ENCODE results near the gene GPR158. TPM values are rescaled to one million over a fixed set of nuclear protein-coding genes. Genes with fewer than 3 reads are reported as not detected.
"Not testable (repeated sequence)": the region's sequence is repeated elsewhere in the genome, so short reads cannot be mapped to it uniquely, and the experiment has no call there.

The GPR158 gene
- total RNA-seq, 2 donors from 2014 or later, result not detected

DNA sequence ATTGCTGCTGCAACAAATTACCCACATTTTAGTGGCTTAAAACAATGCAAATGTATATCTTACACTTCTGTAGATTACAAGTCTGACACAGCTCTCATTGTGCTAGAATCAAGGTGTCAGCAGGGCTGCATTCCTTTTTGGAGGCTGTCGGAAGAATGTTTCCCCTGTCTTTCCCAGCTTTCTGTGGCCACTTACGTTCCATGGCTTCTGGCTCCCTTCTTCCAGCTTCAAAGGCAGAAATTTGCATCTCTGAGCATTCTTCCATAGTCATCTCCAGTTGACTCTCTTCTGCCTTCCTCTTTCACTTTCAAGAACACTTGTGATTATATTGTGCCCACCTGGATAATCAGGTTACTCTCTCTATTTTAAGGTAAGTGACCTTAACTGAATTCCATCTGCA, 125.3 kb downstream of the GPR158 start:
- Mint-ChIP-seq H3K4me3 (no peak overlapping the region), H3K9me3 (peaks cover 4% of the 10 kb centered on the region), H3K4me1 (no peaks in the 10 kb centered on the region), H3K27me3 (no peaks in the 10 kb centered on the region), H3K27ac (no peak overlapping the region), H3K36me3 (ENCODE audit: low read depth) (no peaks in the 10 kb centered on the region)
- ATAC-seq (replicated peaks), result no peak

DNA sequence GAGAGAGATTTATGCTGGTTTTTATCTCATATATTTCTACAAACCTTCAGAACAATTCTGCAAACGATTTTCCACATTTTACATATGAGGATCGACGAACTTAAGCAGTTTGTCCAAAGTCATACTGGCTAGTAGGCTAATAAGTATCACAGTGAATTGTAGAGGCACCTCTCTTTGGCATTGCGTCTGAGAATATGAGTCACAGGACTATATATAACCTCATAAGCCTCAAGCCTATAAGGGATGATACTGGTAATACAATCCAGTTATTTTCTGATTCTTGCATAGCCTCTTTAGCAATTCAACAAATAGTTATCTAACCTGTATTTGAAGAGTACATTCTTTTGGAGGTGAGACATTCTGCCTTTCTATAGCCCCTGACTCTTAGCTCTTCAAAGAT, 129.8 kb downstream of the GPR158 start:
- no peak overlapping the region for H3K4me3 Mint-ChIP-seq
- H3K9me3 Mint-ChIP-seq, result peaks cover 15% of the 10 kb centered on the region
- H3K27me3 Mint-ChIP-seq, result no peaks in the 10 kb centered on the region
- H3K27ac Mint-ChIP-seq, result no peak overlapping the region
- H3K4me1 Mint-ChIP-seq, result no peaks in the 10 kb centered on the region
- ATAC-seq (replicated peaks), result no peak
- H3K36me3 Mint-ChIP-seq (ENCODE audit: low read depth), result no peaks in the 10 kb centered on the region

DNA sequence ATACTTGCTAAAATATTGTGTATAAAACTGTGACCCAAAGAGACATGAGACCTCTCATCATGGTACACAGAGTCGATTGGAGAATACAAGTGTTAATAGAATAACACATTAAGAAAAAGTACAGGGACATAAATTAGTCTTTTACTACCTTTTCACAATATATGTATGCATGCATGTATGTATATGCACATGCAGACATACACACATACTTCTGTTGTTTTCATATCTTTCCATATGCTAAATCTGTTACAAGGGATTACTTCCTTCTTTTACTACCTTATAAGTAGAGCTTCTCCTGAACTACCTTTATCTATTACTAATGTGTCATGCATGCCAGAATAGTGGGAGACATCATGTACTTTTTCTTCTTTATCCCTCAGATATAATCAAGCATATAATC, 131.6 kb downstream of the GPR158 start:
- H3K4me3 Mint-ChIP-seq, result no peak overlapping the region
- no peak for ATAC-seq (replicated peaks)
- H3K27me3 Mint-ChIP-seq, result no peaks in the 10 kb centered on the region
- no peaks in the 10 kb centered on the region for H3K4me1 Mint-ChIP-seq
- no peaks in the 10 kb centered on the region for H3K36me3 Mint-ChIP-seq (ENCODE audit: low read depth)
- H3K9me3 Mint-ChIP-seq, result peaks cover 18% of the 10 kb centered on the region
- H3K27ac Mint-ChIP-seq, result no peak overlapping the region

DNA sequence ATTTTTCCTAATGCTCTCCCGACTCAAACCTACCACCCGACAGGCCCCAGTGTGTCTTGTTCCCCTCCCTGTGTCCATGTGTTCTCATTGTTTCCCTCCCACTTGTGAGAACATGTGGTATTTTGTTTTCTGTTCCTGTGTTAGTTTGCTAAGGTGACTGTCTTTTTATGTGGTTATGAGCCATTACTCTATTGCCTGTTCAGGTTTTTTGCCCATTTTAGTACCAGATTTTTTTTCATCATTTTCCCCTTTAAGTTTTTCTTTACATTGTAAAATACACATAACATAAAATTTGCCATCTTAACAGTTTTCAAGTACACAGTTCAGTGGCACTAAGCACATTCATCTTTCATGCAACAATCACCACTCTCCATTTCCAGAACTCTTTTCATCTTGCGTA, 133.5 kb downstream of the GPR158 start:
- no peaks in the 10 kb centered on the region for H3K27me3 Mint-ChIP-seq

DNA sequence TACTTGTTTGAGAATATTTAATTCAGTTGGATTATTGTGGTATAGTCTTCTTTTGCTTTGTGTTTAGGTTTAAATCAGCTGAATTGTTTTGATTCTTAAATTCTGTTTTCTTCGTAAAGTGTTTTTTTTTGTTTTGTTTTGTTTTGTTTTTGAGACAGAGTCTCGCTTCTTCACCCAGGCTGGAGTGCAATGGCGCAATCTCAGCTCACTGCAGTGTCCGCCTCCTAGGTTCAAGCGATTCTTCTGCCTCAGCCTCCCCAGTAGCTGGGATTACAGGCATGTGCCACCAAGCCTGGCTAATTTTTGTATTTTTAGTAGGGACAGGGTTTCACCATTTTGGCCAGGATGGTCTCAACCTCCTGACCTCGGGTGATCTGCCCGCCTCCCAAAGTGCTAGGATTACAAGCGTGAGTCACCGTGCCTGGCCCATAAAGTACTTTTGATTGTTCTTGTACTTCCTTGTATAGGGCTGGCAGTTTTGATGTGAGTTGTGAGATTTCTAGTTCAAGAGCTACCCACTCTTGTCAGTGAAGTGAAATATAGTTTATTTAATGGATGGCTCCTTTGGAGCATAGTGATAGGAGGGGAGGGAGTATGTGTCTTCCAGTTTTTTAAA, 142.9 kb downstream of the GPR158 start:
- not testable (repeated sequence) for H3K27ac Mint-ChIP-seq; H3K4me1 Mint-ChIP-seq; H3K9me3 Mint-ChIP-seq; ATAC-seq (replicated peaks); H3K36me3 Mint-ChIP-seq (ENCODE audit: low read depth); H3K4me3 Mint-ChIP-seq; H3K27me3 Mint-ChIP-seq

More for the DNA sequence above, 133.5 kb downstream of the GPR158 start:
- no peak for ATAC-seq (replicated peaks)
- H3K4me1 Mint-ChIP-seq, result no peaks in the 10 kb centered on the region
- no peak overlapping the region for H3K4me3 Mint-ChIP-seq
- H3K9me3 Mint-ChIP-seq, result peaks cover 18% of the 10 kb centered on the region
- H3K36me3 Mint-ChIP-seq (ENCODE audit: low read depth), result no peaks in the 10 kb centered on the region
- H3K27ac Mint-ChIP-seq, result no peak overlapping the region

DNA sequence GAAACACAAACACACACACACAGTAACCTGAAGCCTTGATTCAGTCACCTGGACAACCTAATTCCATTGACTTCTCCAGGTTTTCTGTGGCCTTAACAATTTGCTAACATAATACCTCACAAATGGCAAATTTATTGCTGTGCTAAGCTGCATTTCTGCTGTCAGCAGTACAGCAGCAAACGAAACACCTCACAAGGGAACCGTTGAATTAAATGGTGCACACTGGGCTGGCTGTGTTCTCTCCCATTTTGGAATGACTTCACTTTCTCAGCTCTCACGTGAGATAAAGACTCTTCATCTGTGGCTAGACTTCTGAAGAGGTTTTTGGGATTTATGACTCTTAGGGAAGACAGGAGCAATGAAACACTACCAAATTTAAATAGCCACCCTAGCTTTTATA, 152.5 kb downstream of the GPR158 start:
- ATAC-seq (replicated peaks), result no peak
- H3K4me3 Mint-ChIP-seq, result no peak overlapping the region
- no peaks in the 10 kb centered on the region for H3K9me3 Mint-ChIP-seq
- H3K27me3 Mint-ChIP-seq, result no peaks in the 10 kb centered on the region
- H3K27ac Mint-ChIP-seq, result no peak overlapping the region
- no peaks in the 10 kb centered on the region for H3K36me3 Mint-ChIP-seq (ENCODE audit: low read depth)
- H3K4me1 Mint-ChIP-seq, result no peaks in the 10 kb centered on the region

DNA sequence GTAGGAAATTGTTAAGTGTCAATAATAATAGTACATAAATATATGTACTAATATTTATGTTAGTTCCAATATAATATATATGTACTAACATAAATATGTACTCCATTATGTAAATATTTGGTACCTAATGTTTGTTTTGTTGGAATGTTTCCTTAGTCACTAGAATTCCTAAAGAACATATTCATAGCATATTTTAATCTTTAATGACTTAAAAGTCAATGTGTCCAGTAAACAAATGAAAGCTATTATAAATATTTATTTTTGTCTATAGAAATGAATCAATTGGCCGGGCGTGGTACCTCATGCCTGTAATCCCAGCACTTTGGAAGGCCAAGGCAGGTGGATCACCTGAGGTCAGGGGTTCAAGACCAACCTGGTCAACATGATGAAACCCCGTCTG, 153.6 kb downstream of the GPR158 start:
- no peak for ATAC-seq (replicated peaks)
- Mint-ChIP-seq H3K4me3 (no peak overlapping the region), H3K4me1 (no peaks in the 10 kb centered on the region), H3K36me3 (ENCODE audit: low read depth) (no peaks in the 10 kb centered on the region), H3K9me3 (no peaks in the 10 kb centered on the region), H3K27ac (no peak overlapping the region), H3K27me3 (no peaks in the 10 kb centered on the region)

DNA sequence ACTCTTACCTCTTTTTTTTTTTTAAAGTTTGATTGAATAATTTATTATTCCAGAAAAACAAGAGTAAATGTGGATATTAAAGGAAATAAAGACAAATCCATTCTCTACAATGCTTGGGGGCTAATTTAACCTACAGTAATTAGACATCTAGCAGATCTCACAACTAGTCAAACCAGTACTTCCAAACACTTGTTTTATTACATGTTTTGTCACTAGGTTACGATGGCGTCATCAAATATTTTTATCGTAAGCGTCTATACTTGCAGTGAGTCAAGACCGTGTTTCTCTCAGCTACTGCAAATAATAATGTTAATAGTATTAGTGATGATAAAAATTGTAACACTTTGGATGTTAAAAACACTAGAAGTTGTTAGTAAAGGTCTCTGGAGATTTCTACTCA, 154.8 kb downstream of the GPR158 start:
- H3K27ac Mint-ChIP-seq; H3K9me3 Mint-ChIP-seq; H3K4me3 Mint-ChIP-seq; H3K4me1 Mint-ChIP-seq; H3K27me3 Mint-ChIP-seq; ATAC-seq (replicated peaks); H3K36me3 Mint-ChIP-seq (ENCODE audit: low read depth): not testable (repeated sequence)

DNA sequence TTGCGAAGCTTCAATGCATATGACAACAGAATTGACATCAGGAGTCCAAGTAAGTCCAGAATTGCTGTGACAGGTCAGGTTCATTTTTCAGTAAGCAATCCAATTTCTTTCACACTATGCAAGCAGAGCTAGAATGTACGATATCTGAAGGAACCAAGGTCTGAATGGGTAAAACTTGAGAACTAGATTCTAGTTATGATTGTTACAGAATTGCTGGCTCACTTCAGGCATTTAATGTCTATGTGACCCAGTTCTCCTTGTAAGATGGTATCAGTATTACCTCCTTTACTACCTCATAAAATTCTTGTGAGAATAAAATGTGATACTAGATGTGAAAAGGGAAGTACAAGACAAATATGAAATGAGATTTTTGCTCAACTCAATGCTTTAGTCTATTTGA, 159.6 kb downstream of the GPR158 start:
- no peak overlapping the region for H3K4me3 Mint-ChIP-seq
- no peak overlapping the region for H3K27ac Mint-ChIP-seq
- peaks cover 3% of the 10 kb centered on the region for H3K9me3 Mint-ChIP-seq
- H3K36me3 Mint-ChIP-seq (ENCODE audit: low read depth), result no peaks in the 10 kb centered on the region
- no peaks in the 10 kb centered on the region for H3K27me3 Mint-ChIP-seq
- no peaks in the 10 kb centered on the region for H3K4me1 Mint-ChIP-seq
- no peak for ATAC-seq (replicated peaks)

DNA sequence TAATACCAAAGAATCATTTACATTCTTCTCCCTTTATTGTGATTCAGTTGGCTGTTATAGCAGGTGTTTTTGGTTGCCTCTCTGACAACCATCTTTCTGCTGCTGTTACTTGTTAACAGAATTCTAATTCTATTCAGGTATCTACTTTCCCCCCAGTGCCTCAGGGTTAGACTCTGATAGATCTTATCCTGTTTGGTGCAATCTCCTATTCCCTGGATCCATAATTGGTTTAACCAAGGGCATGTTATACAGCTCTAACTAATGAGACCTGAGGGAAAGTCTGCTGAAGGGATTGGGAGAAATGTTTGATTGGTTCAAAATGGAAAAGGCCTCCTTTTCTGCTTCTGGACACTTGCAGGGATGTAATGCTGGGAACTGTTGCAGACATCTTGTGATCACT, 161.5 kb downstream of the GPR158 start:
- Mint-ChIP-seq H3K4me3 (no peak overlapping the region), H3K36me3 (ENCODE audit: low read depth) (no peaks in the 10 kb centered on the region), H3K27ac (no peak overlapping the region), H3K4me1 (no peaks in the 10 kb centered on the region), H3K9me3 (peaks cover 3% of the 10 kb centered on the region), H3K27me3 (no peaks in the 10 kb centered on the region)
- no peak for ATAC-seq (replicated peaks)

DNA sequence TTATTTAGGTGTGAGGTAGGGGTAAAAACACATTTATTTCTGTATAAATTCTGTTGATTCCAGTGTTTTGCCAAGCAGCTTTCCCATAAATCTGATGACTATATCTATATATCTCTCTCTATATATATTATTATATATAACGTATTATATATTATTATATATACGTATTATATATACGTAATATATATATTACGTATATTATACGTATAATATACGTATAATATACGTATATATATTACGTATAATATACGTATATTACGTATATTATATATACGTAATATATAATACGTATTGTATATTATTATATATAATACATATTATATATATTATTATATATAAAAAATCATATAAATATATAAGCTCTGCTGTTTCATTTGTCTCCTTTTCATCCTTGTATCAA, 163.5 kb downstream of the GPR158 start:
- H3K4me3 Mint-ChIP-seq, result no peak overlapping the region
- no peak overlapping the region for H3K27ac Mint-ChIP-seq
- H3K27me3 Mint-ChIP-seq, result no peaks in the 10 kb centered on the region
- no peak for ATAC-seq (replicated peaks)
- no peaks in the 10 kb centered on the region for H3K36me3 Mint-ChIP-seq (ENCODE audit: low read depth)
- H3K9me3 Mint-ChIP-seq, result peaks cover 3% of the 10 kb centered on the region
- no peaks in the 10 kb centered on the region for H3K4me1 Mint-ChIP-seq

DNA sequence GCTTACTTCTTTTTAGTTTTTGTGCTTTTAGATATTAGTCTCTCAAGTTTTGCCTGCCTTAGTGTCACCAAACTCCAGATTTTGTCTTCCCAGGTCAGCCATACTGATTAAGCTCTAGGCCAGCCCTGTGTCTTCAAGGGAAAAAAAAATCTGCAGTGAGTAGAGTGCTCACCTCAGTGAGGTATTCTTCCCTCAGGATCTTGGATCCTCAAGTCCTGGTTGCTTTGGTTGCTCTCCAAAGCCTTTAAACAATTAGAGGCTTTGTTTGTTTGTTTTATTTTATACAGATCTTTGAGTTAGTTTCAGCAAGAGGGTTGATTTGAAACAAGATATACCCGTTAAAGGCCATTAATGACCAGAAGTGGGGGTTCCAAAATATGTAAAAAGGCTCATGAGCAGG, 165.2 kb downstream of the GPR158 start:
- no peak for ATAC-seq (replicated peaks)
- H3K9me3 Mint-ChIP-seq, result peaks cover 3% of the 10 kb centered on the region
- H3K4me3 Mint-ChIP-seq, result no peak overlapping the region
- no peaks in the 10 kb centered on the region for H3K36me3 Mint-ChIP-seq (ENCODE audit: low read depth)
- no peaks in the 10 kb centered on the region for H3K4me1 Mint-ChIP-seq
- H3K27ac Mint-ChIP-seq, result no peak overlapping the region
- no peaks in the 10 kb centered on the region for H3K27me3 Mint-ChIP-seq

DNA sequence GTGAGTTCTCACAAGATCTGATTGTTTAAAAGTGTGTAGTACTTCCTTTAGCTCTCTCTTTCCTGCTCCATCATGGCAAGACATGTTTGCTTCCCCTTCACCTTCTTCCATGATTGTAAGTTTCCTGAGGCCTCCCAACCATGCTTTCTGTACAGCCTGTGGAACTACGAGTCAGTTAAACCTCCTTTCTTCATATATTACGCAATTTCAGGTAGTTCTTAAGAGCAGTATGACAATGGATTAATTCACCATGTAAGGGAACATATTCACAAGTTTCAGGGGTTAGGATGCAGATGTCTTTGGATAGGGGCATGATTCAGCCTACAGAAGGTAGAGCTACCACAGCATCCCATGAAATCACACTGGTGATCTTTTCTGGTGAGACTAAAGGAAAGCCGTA, 174.7 kb downstream of the GPR158 start:
- H3K9me3 Mint-ChIP-seq, result peaks cover 5% of the 10 kb centered on the region
- H3K4me3 Mint-ChIP-seq, result no peak overlapping the region
- ATAC-seq (replicated peaks), result no peak
- H3K27ac Mint-ChIP-seq, result no peak overlapping the region
- no peaks in the 10 kb centered on the region for H3K36me3 Mint-ChIP-seq (ENCODE audit: low read depth)
- no peaks in the 10 kb centered on the region for H3K4me1 Mint-ChIP-seq
- no peaks in the 10 kb centered on the region for H3K27me3 Mint-ChIP-seq

DNA sequence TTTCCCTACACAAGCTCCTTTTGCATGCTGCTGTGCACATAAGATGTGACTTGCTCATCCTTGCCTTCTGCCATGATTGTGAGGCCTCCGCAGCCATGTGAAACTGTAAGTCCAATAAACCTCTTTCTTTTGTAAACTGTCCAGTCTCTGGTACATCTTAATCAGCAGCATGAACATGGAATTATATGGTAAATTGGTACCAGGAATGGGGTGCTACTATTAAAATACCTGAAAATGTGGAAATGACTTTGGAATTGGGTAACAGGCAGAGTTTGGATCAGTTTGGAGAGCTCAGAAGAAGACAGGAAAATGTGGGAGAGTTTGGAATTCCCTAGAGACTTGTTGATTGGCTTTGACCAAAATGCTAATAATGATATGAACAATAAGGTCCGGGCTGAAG, 181.8 kb downstream of the GPR158 start:
- H3K9me3 Mint-ChIP-seq, result peaks cover 25% of the 10 kb centered on the region
- no peaks in the 10 kb centered on the region for H3K4me1 Mint-ChIP-seq
- H3K4me3 Mint-ChIP-seq, result no peak overlapping the region
- H3K27ac Mint-ChIP-seq, result no peak overlapping the region
- ATAC-seq (replicated peaks), result no peak
- no peaks in the 10 kb centered on the region for H3K36me3 Mint-ChIP-seq (ENCODE audit: low read depth)
- H3K27me3 Mint-ChIP-seq, result no peaks in the 10 kb centered on the region

DNA sequence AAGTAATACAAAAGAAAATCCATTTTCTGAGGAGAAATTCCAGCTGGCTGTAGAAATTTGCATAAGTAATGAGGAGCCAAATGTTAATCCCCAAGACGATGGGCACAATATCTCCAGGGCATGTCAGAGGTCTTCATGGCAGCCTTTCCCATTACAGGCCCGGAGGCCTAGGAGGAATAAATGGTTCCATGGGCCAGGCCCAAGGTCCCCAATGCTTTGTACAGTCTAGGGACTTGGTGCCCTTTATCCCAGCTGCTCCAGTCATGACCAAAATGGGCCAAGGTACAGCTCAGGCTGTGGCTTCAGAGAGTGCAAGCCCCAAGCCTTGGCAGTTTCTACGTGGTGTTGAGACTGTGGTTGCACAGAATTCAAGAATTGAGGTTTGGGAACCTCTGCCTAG, 182.5 kb downstream of the GPR158 start:
- no peak for ATAC-seq (replicated peaks)
- Mint-ChIP-seq H3K9me3 (peaks cover 25% of the 10 kb centered on the region), H3K27ac (no peak overlapping the region), H3K27me3 (no peaks in the 10 kb centered on the region), H3K4me3 (no peak overlapping the region), H3K4me1 (no peaks in the 10 kb centered on the region), H3K36me3 (ENCODE audit: low read depth) (no peaks in the 10 kb centered on the region)
